GM18907 (cell line): ENCODE results near the gene ITCH.

Experiments
- ATAC-seq: cut with Tn5 transposase; IDR thresholded peaks from one replicate; pipeline ENCODE4 v1.9.1; 2021; ENCODE audit warnings: mild to moderate bottlenecking, moderate library complexity; ENCODE audit not compliant: unreplicated experiment

ITCH gene

DNA sequence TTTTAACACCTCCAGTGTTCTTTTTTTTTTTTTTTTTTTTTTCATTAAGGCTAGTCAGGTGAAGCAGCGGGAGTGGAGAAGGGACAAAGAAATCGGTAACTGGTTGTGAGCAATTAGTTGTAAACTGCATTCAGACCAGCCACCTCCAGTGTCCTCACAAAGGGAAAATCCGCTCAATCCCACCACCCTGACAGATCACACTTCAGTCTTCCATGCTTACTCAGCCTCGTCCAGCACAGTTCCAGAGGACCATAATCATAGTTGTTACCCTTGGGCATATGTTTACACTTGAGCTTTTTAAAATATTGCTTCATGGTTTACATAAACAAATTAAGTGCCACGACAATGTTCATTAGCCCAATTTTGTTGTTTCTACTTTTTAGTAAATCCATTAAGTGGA, 163.4 kb downstream of the ITCH start:
- ATAC-seq: no peak

DNA sequence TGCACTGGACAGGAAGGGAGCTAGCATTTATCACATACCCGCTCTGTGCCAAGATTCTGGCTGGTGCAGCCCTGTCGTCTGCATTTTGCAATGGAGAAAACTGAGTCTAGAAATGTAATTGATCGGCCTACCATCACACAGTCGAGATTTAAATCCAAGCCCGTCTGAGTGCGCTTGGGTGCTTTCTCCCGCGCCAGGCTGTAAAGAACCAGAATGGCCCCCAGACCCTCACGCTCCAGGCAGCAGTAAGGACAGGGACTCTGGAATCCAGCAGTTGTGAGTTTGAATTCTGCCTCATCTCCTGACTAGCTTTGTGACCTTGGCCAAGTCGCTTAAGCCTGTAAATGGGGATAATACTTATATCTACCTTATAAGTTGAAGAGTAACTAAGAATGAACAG, 163.9 kb downstream of the ITCH start:
- ATAC-seq: no peak

DNA sequence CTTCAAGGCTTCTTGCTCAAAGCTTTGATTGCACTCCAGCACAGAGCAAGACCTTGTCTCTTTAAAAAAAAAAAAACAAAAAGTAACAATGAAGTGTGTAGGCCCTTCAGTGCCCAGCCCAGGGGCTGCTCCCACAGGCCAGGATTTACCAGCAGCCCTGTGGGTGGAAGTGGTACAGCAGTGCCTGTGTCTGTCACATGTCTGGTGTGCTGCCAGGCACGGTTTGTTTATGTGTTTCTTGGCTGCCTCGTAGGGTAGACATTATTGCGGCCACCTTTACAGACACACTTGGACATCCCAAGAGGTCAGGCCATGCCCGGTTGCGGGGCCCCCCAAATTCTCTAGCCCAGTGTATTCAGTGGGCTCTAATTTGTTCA, 165.8 kb downstream of the ITCH start:
- ATAC-seq: no peak

DNA sequence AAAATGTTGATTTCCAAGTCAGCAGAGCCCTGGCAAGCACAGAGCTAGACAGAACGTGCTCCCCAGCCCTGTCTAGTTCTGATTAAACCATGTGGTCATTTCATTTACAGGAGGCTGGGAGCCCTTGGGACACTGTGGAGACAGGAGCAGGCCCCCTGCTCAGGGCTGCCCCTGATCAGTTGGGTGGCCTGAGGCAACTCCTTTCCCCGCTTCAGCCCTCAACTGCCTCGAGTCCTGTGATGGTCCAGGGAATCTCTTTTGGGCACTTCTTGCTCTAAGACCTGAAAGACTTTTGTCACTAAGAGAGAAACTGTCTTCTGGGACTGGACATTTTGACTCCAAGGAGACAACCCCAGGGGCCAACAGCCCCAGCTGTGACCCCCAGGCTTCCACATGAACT, 166.7 kb downstream of the ITCH start:
- no peak for ATAC-seq

DNA sequence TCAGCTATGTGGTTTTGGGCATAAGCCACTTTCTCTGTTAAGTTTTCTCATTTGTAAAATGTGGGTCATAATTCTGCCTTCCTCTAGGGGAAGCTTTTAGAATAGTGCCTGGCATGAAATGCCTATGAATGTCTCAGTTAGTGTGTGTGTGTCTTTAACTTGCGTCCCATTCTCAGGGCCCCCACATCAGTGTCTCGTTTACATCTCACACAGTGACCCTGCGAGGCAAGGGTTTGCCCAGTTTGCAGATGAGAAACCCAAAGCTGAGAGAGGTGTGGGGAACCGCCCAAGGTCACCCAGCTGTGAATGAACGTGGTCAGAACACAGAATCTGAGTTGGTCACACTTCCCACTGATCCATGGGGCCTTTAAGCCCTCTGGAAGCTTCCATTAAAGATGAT, 167.3 kb downstream of the ITCH start:
- no peak for ATAC-seq

DNA sequence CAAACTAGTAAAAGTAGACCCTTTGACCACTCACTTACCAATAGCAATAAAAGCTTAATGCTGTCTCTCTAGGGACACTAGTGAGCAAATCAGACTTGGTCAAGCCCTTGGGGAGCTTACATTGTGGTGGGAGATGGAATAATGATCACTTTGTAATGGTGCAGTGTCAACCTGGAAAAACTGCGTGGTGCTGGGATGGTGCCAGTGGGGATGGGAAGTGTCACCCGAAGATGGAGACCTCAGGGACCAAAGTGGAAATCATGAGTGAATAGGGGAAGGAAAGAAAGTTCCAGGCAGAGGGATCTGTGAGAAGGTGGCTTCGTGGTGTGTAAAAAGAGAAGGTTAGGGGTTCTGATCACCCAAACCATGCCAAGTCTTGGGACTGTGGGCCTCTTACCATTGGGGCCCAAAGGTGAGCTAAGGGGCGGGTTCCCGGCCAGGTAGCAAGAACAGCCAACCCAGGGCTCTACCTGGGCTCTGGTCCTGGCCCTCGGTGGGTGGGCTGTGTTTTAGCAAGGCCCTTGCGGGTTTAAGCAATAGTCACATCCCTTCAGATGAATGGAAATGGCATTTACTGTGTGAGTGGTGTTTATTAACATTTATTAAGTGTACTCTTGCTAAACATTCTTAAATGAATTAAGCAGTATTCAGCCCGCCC, 168.7 kb downstream of the ITCH start:
- no peak for ATAC-seq

DNA sequence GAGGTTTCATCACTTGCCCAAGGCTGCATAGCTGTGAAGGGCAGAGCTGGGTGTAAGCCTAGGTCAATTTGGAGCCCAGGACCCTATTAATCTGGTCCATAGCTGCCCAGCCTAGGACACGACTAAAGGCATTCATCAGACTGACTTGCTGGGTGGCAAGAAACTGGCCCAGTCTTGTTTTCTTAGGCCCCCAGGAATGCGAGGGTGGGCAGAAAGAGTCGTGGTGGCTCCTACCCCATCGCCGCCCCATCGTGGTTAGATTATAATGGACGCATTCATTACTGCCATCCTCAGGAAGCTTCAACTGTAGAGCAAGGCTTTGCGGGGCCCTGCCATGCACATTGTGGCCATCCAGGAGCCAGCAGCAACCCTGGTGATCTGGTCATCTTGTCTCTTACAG, 169.2 kb downstream of the ITCH start:
- ATAC-seq: no peak

DNA sequence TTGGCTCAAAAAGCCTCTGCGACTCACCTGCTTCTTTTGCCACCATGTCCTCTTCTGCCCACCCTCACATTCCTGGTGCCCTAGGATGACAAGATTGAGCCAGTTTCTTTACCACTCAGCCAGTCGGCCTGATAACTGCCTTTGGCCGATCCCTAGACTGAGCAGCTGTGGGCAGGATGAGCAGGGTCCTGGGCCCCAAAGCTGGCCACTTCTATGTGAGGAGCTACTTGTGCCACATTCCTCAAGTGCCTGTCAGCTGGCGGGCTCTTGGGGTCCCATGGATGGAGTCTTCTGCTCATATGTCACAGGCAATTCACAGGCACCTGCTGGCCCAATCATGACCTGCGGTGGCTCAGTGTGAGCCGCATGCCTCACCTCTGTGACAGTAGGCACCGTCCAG, 169.7 kb downstream of the ITCH start:
- no peak for ATAC-seq

DNA sequence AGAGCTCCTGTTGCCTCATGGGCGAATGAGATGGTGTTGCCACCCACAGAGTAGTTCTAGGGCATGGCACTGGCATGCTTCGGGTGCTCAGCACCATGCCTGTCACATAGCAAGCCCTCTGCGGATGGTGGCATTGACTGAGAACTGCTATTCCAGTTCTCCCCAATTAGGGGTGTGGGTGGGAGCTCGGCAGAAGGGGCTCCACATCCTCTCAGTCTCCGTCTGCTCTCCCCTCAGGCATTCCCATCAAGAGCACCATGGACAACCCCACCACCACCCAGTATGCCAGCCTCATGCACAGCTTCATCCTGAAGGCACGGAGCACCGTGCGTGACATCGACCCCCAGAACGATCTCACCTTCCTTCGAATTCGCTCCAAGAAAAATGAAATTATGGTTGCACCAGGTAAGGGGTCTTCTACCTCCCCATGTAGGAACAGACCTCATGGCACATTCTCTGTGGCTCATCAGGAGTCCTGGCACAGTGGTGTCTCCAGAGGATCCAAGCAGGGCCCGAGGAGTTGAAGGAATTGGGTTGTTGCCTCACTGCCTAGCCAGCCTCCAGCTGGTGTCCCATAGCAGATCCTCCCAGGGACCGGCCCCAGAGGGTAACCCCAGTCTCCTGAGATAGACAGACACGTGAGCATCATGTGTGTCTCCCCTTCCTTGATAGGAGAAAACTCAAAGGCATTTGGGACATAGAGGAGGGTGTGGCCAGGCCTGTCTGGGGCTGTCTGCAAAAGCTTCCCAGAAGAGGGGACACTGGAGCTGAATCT, 171.5 kb downstream of the ITCH start:
- no peak for ATAC-seq

DNA sequence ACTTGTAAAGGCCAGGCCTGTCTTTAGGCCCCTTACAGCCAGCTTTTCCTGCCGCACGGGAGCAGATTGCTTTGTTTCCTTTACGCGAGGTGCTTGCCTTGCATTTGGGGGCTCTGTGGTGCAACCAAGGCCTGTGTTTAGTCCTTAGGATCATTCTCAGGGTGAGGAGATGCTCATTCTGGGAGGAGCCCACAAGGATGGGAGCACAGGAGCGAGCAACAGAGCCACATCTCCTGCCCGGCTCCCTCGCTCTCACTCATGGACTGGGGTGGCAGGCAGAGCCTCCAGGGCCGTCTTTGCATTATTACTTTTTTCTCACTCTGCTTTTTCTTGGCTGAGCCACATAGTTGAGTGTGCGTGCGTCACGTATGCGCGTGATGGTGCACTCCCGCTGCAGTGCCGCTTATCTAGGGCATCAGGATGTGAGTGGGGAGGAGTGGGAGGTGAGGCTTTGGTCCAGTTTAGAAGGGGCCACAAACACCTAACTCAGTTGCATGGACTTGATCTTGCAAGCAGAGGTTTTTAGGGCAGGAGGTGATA, 172.3 kb downstream of the ITCH start:
- no peak for ATAC-seq

DNA sequence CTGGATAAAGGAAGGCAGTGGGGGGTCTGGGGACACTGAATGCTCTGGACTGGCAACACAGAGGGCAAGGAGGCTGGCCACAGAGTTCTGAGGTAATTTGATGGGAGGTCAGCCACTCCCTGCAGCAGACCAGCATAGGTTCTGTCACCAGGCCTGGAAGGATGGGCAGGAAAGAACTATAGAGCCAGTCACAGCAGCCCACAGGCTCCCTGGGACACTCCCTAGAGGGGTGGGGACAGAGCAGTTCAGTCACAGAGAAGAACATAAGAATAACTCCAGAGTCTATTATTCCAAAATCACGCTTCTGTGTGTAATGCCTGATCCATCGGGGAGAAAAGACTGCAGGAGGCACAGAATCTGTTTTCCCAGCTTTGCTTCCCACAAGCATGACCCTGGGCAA, 172.8 kb downstream of the ITCH start:
- ATAC-seq: no peak

DNA sequence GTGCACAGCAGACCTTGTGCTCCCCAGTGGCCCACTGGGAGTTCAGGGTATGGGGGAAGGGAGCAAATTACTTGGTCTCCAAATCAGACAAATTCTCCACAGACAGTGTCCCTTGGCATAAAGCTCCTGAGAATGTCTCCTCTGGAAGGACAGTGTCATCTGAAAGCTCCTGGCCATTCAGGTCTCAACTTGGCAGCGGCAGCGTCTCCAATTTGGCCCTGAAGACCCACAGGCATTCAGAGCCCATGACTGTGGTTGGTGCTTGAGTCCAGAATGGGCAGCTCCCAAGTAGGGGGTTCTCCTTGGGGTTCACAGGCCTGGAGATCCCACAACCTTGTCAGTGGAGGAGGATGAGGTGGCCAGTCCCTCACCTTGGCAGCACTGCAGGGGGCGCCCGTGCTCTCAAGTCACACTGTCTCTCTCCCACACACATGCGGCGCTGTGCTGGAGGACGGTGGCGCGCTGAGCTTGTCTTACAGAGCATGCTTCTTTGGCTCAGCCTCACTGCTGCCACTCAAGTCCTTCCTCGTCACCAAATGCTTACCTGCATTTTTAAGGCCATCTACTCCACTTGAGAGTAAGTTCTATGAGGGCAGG, 173.8 kb downstream of the ITCH start:
- ATAC-seq: no peak

DNA sequence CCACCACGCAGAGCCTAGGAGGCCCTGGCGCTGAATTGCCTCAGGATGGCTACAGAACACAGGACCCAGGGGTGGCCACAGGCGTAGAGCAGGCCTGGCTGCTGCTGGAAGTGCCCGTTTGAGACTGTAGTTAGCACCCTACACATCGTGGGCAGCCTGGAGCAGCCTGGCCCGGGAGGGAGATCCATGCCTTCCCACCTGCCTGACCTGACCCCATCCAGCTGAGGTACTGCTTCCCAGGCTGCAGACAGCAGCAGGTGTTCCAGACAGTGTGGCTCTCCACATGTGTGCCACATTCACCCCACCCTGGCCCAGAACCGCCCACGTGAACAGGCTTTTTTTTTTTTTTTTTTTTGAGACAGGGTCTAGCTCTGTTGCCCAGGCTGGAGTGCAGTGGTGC, 174.6 kb downstream of the ITCH start:
- no peak for ATAC-seq

DNA sequence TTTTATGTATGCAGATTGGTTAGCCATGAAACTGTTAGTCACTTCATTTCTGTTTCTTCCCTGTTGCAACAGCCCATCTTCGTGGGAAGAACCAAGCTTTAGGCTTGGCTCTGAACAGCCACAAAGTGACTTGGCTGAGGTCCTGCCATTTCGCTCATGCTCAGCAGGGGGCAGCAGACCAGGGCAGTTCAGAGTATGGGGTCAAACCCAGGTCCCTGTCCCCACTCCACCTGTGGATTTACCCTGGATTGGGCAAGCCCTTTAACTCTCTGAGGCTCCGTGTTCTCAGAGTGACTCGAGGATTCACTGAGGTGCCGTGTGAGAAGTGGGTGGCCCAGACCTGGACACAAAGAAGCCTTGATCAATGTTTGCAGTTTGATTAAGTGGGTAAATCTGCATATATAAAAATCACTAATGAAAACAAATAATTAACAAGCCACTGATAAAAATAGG, 175.6 kb downstream of the ITCH start:
- ATAC-seq: no peak

DNA sequence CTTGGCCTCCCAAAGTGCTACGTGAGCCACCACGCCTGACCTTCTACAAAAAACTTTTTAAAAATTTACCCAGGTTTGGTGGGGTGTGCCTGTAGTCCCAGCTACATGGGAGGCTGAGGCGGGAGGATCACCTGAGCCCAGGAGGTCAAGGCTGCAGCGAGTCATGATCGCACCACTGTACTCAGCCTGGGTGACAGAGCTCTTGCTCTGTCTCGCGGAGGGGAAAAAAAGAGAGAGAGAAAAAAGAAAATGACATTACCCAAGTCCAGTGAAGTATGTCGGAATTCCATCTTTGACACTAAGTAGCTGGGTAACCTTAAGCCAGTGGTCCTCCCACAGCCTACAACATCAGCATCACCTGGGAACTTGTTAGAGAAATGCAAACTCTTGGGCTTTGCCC, 176.7 kb downstream of the ITCH start:
- ATAC-seq: no peak

DNA sequence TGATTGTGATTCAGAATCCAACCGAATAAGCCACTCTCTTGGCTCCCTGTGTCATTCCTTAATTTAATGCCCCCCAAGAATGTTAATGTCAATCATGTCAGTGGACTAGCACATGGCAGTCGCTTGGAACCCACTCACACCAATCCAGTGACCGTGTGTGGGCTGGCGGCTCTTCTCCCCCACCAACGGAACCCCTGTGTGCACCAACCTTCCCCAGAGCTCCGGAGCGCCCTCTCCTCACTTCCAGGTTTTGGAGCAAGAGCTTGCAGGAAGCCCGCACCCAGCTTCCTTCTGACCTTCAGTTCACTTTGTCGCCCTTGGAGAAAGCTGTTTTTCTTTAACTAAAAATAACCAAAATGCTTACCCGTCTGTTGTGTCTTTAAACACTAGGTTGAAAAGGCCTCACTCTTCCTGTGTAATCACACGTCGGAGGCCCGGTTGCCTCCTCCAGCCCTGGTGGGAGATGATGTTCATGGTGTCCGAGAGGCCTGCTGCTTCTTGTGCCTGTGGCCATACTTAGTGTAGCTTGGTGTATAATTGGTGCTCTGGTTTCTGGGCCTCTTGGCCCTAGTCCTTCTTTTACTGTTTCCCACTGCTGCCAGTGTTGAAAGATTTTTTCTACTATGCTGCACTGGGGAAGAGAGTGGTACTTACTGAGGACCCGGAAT, 177.7 kb downstream of the ITCH start:
- ATAC-seq: no peak

DNA sequence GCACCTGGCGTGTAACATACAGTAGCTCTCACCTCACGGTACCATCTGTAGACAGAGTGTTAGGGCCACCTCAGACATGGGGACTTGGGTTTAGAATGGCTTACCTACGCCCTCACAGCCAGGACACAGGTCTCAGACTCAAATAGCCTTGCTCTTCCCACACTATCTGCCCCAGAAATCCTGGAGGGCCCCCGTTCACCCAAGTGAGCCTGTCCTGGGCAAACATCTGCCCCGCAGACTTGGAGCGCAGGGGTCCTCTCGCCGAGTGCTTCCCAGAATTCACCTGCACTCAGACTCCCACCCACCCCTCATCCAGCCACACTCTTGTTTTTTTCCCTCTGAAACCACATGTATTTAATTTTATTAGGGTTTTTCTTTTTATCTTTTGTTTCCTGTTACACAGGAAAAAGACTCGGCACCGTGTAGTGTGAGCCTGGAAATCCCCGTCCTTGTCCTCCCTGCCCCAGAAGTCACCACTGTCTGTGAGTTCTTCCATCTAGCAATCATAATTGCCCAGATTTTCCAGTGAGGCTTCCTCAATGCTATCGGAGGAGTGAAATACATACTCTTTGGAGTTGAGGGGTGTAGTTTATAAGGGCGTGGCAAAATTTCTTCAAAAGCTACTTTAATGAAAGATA, 178.3 kb downstream of the ITCH start:
- ATAC-seq: no peak

DNA sequence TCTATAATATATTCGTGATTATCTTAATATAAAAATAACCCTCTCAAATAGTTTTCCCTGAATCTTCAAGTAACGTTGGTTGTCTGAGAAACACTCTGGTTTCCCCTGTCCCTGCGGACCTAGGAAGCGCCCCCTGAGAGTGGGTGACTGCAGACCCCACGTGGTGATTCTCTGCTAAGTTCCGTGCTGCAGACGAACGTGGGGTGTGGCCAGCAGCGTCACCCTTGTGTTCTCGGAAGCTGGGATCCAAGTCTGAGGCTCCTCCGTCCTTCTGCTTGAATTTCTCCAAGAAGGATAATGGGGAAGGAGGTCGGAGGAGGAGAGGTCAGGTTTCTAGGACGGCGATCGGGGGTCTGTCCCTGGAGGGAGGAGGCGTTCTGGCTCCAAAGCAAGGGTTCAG, 178.8 kb downstream of the ITCH start:
- ATAC-seq: no peak

DNA sequence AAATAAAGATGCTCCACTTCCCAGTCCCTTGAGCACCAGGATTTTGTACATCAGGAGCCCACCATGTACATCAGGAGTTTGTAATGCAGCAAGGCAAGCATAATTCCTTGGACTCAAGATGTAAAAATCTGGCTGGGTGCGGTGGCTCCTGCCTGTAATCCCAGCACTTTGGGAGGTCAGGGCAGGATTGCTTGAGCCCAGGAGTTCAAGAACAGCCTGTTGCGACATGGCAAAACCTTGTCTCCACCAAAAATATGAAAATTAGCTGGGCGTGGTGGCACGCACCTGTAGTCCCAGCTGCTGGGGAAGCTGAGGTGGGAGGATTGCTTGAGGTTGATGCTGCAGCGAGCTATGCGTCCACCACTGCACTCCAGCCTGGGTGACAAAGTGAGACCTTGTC, 179.4 kb downstream of the ITCH start:
- ATAC-seq: no peak

DNA sequence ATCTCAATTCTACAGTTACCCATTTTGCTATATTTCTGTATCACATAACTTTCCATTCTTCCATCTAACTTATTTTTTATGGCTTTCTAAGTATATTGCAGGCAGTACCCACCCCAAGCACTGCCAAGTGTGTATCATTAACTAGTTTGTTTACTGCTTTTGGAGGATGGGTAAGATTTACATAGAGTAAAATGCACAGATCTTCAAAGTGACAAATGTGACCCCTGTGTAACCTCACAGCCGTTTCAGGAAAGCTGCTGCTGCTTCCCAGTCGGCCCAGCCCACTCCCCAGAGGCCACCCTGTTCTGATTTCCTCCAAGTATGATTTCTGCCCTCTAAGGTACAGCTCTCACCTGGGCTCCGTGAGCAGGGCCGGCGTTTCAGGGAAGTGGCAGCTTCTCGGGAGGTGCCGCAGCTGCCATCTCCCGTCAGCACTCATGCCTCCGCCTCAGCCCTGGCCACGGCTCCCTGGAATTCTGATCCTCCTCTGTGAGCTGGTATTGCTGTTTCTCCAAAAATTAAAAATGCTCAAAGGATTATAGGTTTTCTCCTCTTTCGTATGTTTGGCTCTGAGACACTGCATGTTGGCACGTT, 180.5 kb downstream of the ITCH start:
- ATAC-seq: no peak
